GM18502 (cell line): ENCODE data around the gene DPYSL5.
"Not testable (repeated sequence)": the region's sequence is repeated elsewhere in the genome, so short reads cannot be mapped to it uniquely, and the experiment has no call there.

Experiments used
- ATAC-seq: cut with Tn5 transposase; IDR thresholded peaks from one replicate; pipeline ENCODE4 v1.9.1; 2021; ENCODE audit warnings: mild to moderate bottlenecking; ENCODE audit not compliant: unreplicated experiment, poor library complexity

The DPYSL5 gene, protein sequence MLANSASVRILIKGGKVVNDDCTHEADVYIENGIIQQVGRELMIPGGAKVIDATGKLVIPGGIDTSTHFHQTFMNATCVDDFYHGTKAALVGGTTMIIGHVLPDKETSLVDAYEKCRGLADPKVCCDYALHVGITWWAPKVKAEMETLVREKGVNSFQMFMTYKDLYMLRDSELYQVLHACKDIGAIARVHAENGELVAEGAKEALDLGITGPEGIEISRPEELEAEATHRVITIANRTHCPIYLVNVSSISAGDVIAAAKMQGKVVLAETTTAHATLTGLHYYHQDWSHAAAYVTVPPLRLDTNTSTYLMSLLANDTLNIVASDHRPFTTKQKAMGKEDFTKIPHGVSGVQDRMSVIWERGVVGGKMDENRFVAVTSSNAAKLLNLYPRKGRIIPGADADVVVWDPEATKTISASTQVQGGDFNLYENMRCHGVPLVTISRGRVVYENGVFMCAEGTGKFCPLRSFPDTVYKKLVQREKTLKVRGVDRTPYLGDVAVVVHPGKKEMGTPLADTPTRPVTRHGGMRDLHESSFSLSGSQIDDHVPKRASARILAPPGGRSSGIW

GRCh38 chr2:26847655-26848335 lies at the start of gene DPYSL5:
Gene DPYSL5, plus strand, starts transcription at chr2:26848132. Its CDS starts 50,368 bp downstream, at chr2:26898500.
- no peak for ATAC-seq

DNA sequence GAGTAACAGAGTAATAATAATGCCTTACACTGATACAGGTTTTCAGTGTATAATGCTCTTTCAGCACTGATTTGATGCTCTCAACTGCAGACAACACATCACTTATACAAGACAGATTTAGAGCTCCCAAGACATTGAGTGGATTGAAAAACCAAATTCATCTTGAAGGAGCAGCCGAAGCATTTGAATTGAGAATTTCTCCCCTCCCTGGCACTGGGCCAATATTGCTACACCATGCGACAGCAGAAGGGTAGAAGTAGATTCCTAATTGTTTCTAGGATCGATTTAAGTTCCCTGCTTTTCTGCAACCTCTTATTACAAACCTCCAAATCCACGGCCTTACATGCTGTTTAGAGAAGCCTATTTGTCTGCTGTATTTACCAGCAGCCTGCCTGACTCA lies 46.6 kb upstream of the DPYSL5 start:
- no peak for ATAC-seq

DNA sequence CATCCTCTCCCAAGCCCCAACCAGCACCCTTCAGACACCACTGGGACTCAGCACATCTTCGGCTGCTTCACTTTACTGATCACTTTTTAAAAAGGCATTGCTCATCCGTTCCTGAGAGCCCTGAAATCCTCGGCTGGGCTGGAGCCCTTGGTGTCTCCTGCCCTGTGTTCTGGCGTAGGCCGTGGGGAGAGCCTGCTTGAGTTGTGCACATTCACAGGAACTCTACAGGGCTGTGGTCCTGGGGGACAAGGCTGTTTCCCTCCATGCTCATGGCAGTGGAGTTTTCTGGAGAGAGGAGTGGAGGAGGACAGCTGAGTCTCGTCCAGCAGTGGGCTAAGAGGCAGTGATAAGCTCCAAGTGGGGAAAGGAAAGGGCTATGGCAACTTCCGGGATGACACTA lies 46.1 kb upstream of the DPYSL5 start:
- ATAC-seq = no peak

- no peak for ATAC-seq
These were observed 42.7 kb upstream of the DPYSL5 start for GRCh38 chr2:26805241-26805676.

DNA sequence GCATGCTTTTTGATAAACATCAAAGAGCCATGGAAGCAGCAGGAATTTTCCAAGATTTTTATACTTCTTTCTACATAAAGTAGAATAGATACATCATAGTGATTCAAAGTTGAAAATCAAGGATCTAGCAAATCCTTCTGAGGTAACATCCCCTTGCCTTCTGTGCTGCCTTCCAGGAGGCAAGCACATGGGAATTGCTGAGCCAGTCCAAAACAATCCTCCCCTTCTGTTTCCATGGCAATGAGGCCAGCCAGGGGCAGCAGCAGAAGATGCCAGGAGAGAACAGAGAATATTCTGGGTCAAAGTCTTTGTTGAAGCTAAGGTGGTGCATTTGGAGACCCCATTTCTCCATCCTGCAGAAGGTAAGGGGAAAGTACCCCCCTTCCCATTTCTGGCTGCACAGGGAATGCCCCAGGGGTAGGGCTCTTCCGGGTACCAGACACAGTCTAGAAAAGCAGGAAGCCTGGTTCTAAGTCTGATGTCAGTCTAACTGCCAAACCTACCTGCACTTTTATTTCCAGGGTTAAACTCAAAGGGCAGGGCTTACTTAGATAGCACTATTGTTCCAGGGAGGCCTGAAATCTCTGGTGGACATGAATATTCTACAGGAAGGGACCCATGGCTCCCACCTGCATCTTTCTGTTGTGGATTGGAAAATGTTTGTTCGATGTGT lies 40.0 kb upstream of the DPYSL5 start:
- no peak for ATAC-seq

DNA sequence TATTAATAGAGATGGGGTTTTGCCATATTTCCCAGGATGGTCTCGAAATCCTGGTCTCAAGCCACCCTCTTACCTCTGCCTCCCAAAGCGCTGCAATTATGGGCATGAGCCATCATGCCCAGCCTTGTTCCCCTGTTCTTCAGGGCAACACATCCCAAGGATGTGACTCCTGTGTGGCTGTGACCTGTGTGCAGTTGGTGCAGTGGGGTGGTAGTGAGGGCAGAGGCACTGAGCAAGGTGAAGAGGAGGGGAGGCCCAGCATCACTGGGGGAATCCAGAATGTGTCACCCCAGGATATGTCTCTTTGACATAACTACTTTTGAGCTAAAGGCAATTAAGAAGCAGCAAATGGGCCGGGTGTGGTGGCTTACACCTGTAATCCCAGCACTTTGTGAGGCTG lies 38.7 kb upstream of the DPYSL5 start:
- no peak for ATAC-seq

DNA sequence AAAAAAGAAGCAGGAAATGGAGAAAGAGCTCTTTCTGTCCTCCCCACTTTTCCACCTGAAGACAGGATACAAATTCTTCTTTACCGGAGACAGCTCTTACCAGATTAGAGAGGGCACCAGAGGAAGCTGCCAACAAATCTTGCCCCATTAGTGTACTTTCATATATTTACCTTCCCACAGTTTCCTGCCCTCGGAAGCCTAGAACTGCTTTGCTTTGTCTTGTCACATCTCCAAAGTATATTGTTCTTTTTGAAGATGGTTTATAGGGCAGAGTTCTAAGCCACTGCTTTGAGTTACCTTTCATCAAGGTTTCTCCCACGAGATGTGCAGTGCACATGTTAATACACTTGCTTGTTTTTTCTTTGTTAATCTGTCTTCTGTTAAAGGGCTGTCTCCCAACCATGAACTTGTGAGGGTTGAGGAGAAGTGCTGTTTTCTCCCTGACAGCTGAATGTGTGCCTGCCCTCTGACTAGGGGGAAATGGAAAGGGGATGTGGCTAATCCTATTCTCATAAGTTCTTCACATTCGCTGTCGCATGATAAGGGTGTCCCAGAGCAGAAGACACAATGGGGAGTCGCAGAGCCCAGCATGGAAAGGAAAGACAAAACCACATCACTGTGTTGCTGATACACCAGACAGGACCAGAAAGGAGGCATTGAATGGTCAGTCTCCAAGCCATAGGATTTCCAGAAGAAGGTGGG lies 37.9 kb upstream of the DPYSL5 start:
- ATAC-seq = no peak

- ATAC-seq = no peak
These were observed 36.7 kb upstream of the DPYSL5 start for GRCh38 chr2:26811261-26811660.

DNA sequence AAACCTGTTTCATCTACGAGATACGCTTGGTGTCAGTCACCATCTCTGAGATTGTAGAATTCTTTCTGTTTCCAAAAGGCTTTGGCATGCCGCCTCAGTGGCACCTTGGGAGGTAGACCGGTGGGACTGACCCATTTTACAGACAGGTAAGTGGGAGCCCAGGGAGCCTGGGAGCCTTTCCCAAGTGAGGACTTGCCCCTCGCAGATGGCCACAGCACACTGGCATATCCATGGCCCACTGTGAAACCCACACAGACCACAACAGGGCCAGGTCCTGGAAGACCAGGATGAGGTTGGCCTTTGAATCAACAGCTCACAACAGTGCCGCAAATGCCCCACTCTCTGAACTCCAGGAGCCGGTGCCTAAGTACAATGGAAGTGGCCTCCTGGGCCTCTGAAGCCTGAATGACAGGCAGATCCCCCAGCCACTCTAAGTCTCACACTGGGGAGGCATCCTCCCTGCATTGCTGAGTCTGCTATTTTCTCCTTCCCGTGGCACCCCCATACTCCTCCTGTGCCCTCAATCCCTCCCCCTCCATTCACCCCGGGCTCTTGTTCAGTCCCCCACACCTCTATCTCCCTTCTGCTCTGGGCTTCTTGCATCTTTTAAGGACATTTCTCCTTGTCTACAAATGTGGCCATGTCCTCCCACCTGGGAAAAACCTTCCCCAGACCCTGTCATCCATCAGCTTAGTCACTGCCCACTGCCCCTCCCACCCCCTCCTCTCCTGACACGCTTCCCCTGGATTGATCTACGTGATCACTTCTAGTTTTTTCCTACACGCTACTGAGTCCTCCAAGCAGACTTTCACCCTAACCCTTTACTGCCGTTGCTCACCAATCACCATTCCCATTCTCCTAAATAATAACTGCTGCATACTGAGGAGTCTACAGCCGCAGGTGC lies 35.9 kb upstream of the DPYSL5 start:
- ATAC-seq = no peak

- no peak for ATAC-seq
These were observed 35.2 kb upstream of the DPYSL5 start for GRCh38 chr2:26812731-26813130.

GRCh38 chr2:26814072-26814765 lies 33.7 kb upstream of the DPYSL5 start:
- not testable (repeated sequence) for ATAC-seq

DNA sequence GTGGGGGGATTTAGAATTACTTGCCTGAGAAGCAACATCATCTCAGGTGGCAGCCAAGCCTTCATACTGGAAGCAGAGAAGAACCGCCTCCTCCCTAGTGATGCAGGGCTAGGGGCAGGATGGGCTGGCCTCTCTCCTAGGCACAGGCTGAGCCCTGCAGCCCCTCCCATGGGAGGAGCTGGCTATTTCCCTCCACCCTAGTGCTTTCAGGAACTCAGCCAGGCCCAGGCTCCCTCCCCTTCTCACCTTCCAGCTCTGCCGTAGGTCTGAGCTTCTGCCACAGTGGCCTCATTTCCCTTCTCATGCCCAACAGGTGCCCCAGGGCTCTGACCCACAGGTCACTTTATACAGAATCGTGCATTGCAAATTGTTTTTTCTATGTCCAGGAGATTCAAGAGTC lies 31.0 kb upstream of the DPYSL5 start:
- no peak for ATAC-seq

- ATAC-seq = no peak
These were observed 29.7 kb upstream of the DPYSL5 start for GRCh38 chr2:26818255-26818654.

GRCh38 chr2:26818972-26819371 lies 29.0 kb upstream of the DPYSL5 start:
- no peak for ATAC-seq

GRCh38 chr2:26820932-26821331 lies 27.0 kb upstream of the DPYSL5 start:
- no peak for ATAC-seq

DNA sequence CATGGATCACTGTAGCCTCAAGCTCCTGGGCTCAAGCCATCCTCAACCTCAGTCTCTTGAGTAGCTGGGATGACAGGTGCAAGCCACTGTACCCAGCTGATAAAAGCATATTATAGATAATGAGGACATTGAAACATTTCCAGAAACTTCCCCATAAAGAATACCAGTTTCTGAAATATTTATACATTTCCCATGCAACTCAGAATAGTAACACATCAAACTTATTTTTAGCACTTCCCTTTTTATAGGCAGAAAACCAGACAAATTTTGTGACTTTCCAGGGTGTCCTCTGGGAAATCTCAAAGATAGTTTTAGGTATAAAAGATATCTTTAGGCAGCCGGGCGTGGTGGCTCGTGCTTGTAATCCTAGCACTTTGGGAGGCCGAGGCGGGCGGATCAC lies 25.1 kb upstream of the DPYSL5 start:
- ATAC-seq = no peak

GRCh38 chr2:26838121-26838906 lies 9.6 kb upstream of the DPYSL5 start:
- ATAC-seq = no peak
